Measurements from ENCODE around the gene WASF2.

WASF2 gene

DNA sequence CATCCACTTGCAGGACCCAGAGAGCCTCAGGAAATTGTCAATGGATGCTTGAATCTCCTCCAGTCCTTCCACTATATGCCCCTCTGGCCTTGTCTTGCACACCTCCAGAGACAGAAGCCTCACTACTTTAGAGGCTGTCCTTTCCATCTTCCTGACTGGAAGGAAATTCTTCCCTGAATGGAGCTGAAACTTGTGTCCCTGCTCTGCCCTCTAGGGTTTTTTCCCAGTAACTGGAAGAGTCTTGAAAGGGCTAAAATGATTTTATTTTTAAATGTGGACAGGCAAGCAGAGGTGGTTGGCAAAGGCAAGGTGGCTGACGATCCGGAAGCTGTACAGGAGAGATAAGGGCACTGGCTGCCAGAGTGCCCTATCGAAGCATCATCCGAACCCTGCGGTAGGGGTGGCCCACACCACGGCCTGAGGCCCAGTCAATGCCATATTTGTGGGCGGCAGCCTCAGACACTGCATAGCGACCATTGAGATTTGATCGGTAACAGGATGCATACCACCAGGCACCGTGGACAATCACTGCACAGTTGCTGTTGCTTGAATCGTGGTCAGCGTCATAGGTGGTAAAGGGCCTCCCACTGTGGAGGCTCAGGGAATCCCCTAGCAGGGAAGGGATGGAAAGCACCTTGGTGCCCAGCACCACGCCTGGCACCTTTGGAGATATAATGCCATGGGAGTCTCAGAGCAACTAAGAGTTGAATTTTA is 120.9 kb downstream of the WASF2 start:
- no peaks in the 10 kb centered on the region; the same call in 1 of the 2 replicates for H3K4me1 ChIP-seq
- TF ChIP-seq CTCF (IDR thresholded peaks at IDR 0.05; ENCODE audit: low read depth, low read length): no peak
- H3K27me3 ChIP-seq: no peaks in the 10 kb centered on the region
- no peak overlapping the region for H3K4me3 ChIP-seq (ENCODE audit: low read depth, low read length)
- DNase-seq: no peak
- H3K9me3 ChIP-seq: no peaks in the 10 kb centered on the region
- H3K36me3 ChIP-seq: no peaks in the 10 kb centered on the region

DNA sequence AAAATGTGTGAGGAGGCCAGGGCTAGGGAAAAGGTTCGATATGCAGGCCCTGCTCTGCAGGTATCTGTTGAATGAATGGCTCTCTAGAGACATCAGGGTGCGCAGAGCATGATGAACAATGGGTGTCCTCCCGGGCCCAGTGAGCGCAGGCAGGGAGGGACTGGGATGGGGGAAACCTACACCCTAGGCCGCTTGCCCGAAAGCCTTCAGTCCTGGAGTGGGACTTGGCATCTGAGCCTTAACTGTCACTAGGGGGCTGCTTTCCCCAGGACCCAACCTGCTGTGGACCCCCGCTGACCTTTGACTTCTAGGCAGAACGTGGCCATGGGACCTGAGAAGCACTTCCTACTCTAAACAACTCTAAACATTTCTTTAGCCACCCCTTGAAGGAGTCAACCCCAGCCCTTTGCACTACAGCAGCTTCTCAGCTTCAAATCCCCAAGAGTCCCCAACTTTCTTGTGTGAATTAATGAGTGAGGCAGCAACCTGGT is 122.8 kb downstream of the WASF2 start:
- TF ChIP-seq CTCF (IDR thresholded peaks at IDR 0.05; ENCODE audit: low read depth, low read length): no peak
- no peaks in the 10 kb centered on the region; the same call in 1 of the 2 replicates for H3K4me1 ChIP-seq
- no peak for DNase-seq
- H3K36me3 ChIP-seq: no peaks in the 10 kb centered on the region
- H3K9me3 ChIP-seq: no peaks in the 10 kb centered on the region
- no peaks in the 10 kb centered on the region for H3K27me3 ChIP-seq
- peak overlapping the region; percentile 63 for H3K4me3 ChIP-seq (ENCODE audit: low read depth, low read length)

- H3K27me3 ChIP-seq: no peaks in the 10 kb centered on the region
- no peaks in the 10 kb centered on the region for H3K36me3 ChIP-seq
- peak within 1 kb of the TSS; percentile 63 for H3K4me3 ChIP-seq (ENCODE audit: low read depth, low read length)
- H3K4me1 ChIP-seq: no peaks in the 10 kb centered on the region; the same call in 1 of the 2 replicates
- DNase-seq: peak; percentile 62
- peak; percentile 18; the same call in 1 of the 2 replicates for TF ChIP-seq CTCF (IDR thresholded peaks at IDR 0.05; ENCODE audit: low read depth, low read length)
- no peaks in the 10 kb centered on the region for H3K9me3 ChIP-seq
These were observed 123.4 kb downstream of the WASF2 start, which contains the start of gene MAP3K6 for GRCh38 chr1:27366411-27367159. MAP3K6 (minus strand) TSS chr1:27366961; CDS start chr1:27366597, 364 bp downstream.

GRCh38 chr1:27366113-27366410 is 123.9 kb downstream of the WASF2 start:
- Histone ChIP-seq H3K4me1 (no peaks in the 10 kb centered on the region; the same call in 1 of the 2 replicates), H3K4me3 (ENCODE audit: low read depth, low read length) (peak overlapping the region; percentile 50), H3K36me3 (no peaks in the 10 kb centered on the region), H3K27me3 (no peaks in the 10 kb centered on the region), H3K9me3 (no peaks in the 10 kb centered on the region)
- DNase-seq: peak; percentile 88
- no peak for TF ChIP-seq CTCF (IDR thresholded peaks at IDR 0.05; ENCODE audit: low read depth, low read length)

DNA sequence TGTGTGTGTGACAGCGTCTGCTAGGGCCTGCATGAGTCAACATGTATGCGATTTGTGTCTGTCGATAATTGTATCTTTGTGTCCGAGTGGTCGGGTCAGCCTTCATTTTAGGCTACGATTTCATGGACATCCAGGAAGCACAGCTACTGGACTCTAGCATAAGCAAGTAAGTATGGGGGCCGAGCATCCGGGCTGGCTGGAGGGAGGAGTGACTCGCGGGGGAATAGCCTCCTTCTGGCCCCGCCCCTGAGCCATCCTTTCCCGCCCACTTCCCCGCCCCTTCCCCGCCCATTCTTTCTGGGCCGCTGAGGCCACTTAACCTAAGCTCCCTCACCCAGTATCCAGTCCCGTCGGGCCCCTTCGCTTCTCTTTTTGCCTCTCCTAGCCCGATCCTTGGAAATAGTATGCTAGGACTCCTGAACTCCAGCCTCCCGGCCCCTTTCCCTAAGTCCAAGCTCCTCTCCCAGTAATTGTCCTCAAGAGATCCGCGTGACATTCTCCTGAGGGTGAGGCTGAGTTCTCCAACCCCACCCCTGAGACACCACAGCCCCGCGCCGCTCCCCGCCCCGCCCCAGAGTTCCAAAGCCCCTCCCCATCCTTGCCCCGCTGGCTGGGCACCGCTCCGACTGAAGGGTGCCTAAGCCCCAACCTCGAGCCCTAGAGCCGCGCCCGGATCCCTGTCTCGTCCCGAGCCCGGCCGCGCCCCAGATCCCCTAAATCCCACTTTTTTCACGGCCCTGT is 124.4 kb downstream of the WASF2 start:
- TF ChIP-seq CTCF (IDR thresholded peaks at IDR 0.05; ENCODE audit: low read depth, low read length): no peak
- Histone ChIP-seq H3K4me1 (no peaks in the 10 kb centered on the region; the same call in 1 of the 2 replicates), H3K27me3 (no peaks in the 10 kb centered on the region), H3K4me3 (ENCODE audit: low read depth, low read length) (peak overlapping the region; percentile 50), H3K36me3 (no peaks in the 10 kb centered on the region), H3K9me3 (no peaks in the 10 kb centered on the region)
- DNase-seq: peak; percentile 81

Data from BE2C (cell line).